Measurements from ENCODE around the gene SYCP3. TPM values are rescaled to one million over a fixed set of nuclear protein-coding genes. Genes with fewer than 3 reads are reported as not detected.

The SYCP3 gene
- total and polyA plus RNA-seq, 12 donors, result 0.07 to 0.22 (median 0.18) TPM; not detected in 9

DNA sequence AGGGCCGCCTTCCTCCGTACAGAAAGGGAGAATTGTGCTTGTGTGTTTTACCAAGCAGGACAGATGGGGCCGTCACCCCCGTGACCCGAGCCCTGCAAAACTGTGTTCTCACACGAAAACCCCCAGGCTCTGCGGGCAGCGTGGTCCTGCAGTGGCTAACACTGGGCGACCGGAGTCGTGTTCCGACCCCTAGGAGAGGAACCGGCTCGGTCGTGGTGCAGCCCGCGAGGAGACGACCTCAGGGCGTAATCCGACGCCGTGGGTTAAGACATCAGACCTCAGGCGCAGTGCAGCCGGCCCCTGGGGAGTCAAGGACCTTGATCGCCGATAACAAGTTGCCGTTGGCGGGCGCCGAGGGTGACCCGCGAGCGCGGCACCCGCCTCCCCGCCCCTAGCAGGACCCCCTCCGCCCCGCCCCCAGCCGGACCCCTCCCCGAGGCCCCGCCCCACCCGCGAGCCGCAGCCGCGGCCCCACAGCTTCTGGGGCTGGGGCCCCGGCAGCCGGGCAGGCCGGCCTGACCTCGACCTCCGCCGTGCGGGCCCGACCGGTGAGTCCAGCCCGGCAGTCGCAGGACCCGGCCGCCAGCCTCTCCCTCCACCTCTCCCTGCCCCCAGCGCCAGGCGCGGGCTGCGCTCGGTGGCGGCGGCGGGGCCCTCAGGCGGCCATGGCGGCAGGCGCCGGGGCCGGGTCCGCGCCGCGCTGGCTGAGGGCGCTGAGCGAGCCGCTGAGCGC, 41.9 kb downstream of the SYCP3 start, which contains the start of gene CHPT1:
Gene CHPT1, plus strand, starts transcription at position 444 of the 733 bp plus-strand sequence. Its CDS starts 222 bp downstream, at position 666.
- DNase-seq (peak; percentile 70 to 88), ATAC-seq (peak; percentile 74 to 87 (median 78))
- TF ChIP-seq, protein P1, sequence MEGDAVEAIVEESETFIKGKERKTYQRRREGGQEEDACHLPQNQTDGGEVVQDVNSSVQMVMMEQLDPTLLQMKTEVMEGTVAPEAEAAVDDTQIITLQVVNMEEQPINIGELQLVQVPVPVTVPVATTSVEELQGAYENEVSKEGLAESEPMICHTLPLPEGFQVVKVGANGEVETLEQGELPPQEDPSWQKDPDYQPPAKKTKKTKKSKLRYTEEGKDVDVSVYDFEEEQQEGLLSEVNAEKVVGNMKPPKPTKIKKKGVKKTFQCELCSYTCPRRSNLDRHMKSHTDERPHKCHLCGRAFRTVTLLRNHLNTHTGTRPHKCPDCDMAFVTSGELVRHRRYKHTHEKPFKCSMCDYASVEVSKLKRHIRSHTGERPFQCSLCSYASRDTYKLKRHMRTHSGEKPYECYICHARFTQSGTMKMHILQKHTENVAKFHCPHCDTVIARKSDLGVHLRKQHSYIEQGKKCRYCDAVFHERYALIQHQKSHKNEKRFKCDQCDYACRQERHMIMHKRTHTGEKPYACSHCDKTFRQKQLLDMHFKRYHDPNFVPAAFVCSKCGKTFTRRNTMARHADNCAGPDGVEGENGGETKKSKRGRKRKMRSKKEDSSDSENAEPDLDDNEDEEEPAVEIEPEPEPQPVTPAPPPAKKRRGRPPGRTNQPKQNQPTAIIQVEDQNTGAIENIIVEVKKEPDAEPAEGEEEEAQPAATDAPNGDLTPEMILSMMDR (IDR thresholded peaks at IDR 0.05), result no peak
- Histone ChIP-seq H3K4me3 (peak within 1 kb of the TSS; percentile 83 to 95 (median 88)), H3K27ac (peak within 1 kb of the TSS; percentile 92 to 97 (median 96)), H3K36me3 (no peaks in the 10 kb centered on the region), H3K27me3 (no peaks in the 10 kb centered on the region), H3K4me1 (peaks cover 0 to 50% (median 34%) of the 10 kb centered on the region in 9 donors), H3K9me3 (no peaks in the 10 kb centered on the region)
- intact Hi-C loops (cut with DNase I), result loop anchor here in 1 of 10 donors (5.0 kb wide), 1 partner anchor 135 kb away; the partner anchor contains the start of gene GNPTAB
- 0% methylated on average over 57 to 80 of the region's 80 CpGs for WGBS, 2 donors

DNA sequence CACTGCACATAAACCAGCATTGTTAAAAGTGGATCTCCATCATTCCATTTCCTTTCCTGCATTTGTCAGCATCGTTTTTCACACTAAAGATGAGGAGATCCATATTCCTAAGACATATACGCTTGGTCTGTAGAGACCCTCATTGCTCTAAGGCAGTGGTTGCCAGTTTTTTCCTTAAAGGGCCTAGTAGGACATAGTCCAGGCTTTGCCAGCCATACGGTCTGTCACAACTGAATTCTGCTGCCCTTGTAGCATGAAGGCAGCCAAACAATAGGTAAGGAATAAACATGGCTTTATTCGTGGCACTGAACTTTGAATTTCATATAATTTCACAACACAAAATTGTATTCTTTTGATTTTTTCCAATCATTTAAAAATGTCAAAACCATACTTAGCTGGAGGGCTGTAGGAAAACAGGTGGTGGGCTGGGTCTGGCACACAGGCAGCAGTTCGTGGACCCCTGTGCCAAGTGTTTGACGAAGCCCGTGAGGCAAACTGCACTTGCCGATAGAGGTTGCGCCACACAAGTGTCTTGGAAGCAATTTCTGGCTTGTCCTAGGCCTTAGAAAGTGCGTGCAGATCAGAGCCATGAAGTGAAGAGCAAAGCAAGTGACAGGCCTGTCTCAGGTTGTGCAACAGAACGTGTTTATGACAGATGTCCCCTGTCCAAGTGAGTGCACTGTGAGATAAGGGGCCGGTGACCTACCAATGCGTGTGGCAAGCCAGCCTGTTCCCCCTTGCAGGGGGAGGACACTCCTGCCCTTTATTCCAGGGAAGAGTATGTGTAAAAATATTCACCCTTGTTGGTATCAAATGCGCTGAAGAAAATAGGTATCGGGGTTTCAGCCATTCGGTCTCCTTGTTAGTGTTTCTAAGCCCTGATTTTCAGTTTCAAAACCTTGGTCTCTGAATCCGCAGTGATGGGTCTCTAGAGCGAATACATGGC, 42.7 kb downstream of the SYCP3 start:
- ATAC-seq, result peak; percentile 65 to 94 (median 86)

DNA sequence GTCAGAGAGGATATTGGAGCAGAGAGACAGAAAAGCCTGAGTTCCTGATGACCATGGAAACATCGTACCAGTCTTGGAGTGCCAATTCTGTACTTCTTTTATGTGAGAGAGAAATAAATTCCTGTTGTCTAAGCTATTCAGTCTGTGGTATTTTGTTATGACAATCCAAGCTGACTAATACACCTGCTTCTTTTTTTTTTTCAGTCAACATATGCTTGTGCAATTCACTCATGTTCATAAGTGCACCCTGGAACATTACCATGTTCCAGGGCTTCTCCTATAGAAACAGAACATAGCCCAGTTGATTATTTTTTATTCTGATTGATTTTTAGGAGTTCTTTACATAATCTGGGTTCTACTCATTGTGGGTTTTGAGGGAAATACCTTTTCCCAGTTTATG, 43.6 kb downstream of the SYCP3 start:
- intact Hi-C loops (cut with DNase I), result loop anchor here in 1 of 10 donors (5.0 kb wide), 1 partner anchor 137 kb away; the partner anchor contains the start of gene GNPTAB
- Histone ChIP-seq H3K27me3 (no peaks in the 10 kb centered on the region), H3K4me1 (peaks cover 0 to 34% (median 22%) of the 10 kb centered on the region in 9 donors), H3K36me3 (no peaks in the 10 kb centered on the region), H3K4me3 (no peak overlapping the region), H3K27ac (peak overlapping the region in 6 of 10 donors; percentile 93 to 97 (median 96)), H3K9me3 (no peaks in the 10 kb centered on the region)
- ATAC-seq (no peak), DNase-seq (no peak)
- WGBS, 2 donors, result 95% methylated on average over 1 of the region's 1 CpG
- TF ChIP-seq, protein P1 (IDR thresholded peaks at IDR 0.05), result no peak

More for the DNA sequence above, 42.7 kb downstream of the SYCP3 start:
- DNase-seq, result peak; percentile 65 to 75
- WGBS, 2 donors, result 36% methylated on average over 18 of the region's 18 CpGs
- H3K27ac ChIP-seq, result peak overlapping the region; percentile 92 to 97 (median 96)
- TF ChIP-seq, protein P1 (IDR thresholded peaks at IDR 0.05), result no peak
- intact Hi-C loops (cut with DNase I), result loop anchor here in 1 of 10 donors (5.0 kb wide), 1 partner anchor 136 kb away; the partner anchor contains the start of gene GNPTAB
- no peaks in the 10 kb centered on the region for H3K27me3 ChIP-seq
- no peaks in the 10 kb centered on the region for H3K36me3 ChIP-seq
- H3K4me1 ChIP-seq, result peaks cover 0 to 42% (median 26%) of the 10 kb centered on the region in 9 donors
- H3K9me3 ChIP-seq, result no peaks in the 10 kb centered on the region
- peak overlapping the region; percentile 83 to 95 (median 88) for H3K4me3 ChIP-seq

DNA sequence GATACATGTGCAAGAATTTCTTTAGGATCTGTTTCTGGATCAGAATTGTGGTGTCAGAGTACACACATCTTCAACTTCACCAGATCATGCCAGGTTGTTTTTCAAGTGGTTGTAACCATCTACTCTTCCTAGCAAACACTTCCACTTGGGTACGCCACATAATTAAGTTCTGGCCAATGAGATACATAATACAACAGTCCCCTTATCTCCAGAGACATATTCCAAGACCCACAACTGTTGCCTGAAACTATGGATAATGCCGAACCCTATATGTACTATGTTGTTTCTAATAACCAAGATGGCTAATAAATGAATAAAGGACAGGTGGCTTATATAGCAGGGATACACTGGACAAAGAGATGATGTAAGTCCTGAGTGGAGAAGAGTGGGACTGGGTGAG, 44.3 kb downstream of the SYCP3 start:
- H3K4me3 ChIP-seq, result no peak overlapping the region
- no peak for ATAC-seq
- intact Hi-C loops (cut with DNase I), result loop anchor here in 1 of 10 donors (5.0 kb wide), 1 partner anchor 137 kb away; the partner anchor contains the start of gene GNPTAB
- 97 to 100% methylated on average over 2 of the region's 2 CpGs for WGBS, 2 donors
- no peaks in the 10 kb centered on the region for H3K27me3 ChIP-seq
- no peaks in the 10 kb centered on the region for H3K36me3 ChIP-seq
- DNase-seq, result no peak
- H3K4me1 ChIP-seq, result peaks cover 0 to 28% (median 19%) of the 10 kb centered on the region in 9 donors
- no peaks in the 10 kb centered on the region for H3K9me3 ChIP-seq
- H3K27ac ChIP-seq, result no peak overlapping the region
- TF ChIP-seq, protein P1 (IDR thresholded peaks at IDR 0.05), result no peak
